Stimulated activated CD8-positive, alpha-beta memory T cell treated with anti-CD3 and anti-CD28 coated beads, Interleukin-7, amount 100 ng/mL, for 4 hours (primary cell): ENCODE data around the gene ZNF222.

Experiments used
- DNase-seq, 2 donors: peaks; one replicate each; pipeline ENCODE4 v3.0.0-alpha.2; 2020; ENCODE audit warnings: low read depth in 2 of 2

The ZNF222 gene

GRCh38 chr19:44025217-44025936 is at the start of gene ZNF222:
ZNF222 (plus strand) TSS chr19:44025379; CDS start chr19:44025437, 58 bp downstream.
- peak; percentile 67 to 75 for DNase-seq

- no peak for DNase-seq
These were observed 48.4 kb upstream of the ZNF222 start for GRCh38 chr19:43976732-43977131.

GRCh38 chr19:43983544-43983911 is 41.7 kb upstream of the ZNF222 start:
- no peak for DNase-seq

- peak; percentile 57 to 62 for DNase-seq
These were observed 41.1 kb upstream of the ZNF222 start, which contains the start of gene ZNF155 for GRCh38 chr19:43983912-43984686. ZNF155 (plus strand) TSS chr19:43984188; CDS start chr19:43988544, 4,356 bp downstream.

GRCh38 chr19:43984687-43985000 is 40.5 kb upstream of the ZNF222 start:
- no peak for DNase-seq

GRCh38 chr19:43997631-43998290 is 27.4 kb upstream of the ZNF222 start:
- DNase-seq: no peak

- no peak for DNase-seq
These were observed 23.0 kb upstream of the ZNF222 start for GRCh38 chr19:44002212-44002565.

- DNase-seq: peak; percentile 77 to 78
These were observed 22.4 kb upstream of the ZNF222 start, which contains the start of gene ZNF230 for GRCh38 chr19:44002566-44003460. ZNF230 (plus strand) TSS chr19:44002957; CDS start chr19:44007079, 4,122 bp downstream.

- no peak for DNase-seq
These were observed 21.6 kb upstream of the ZNF222 start for GRCh38 chr19:44003461-44004009.

- DNase-seq: no peak
These were observed 19.2 kb upstream of the ZNF222 start for GRCh38 chr19:44005973-44006372.

GRCh38 chr19:44007473-44007872 is 17.7 kb upstream of the ZNF222 start:
- no peak for DNase-seq

GRCh38 chr19:44010468-44010867 is 14.7 kb upstream of the ZNF222 start:
- no peak for DNase-seq

GRCh38 chr19:44019498-44019897 is 5.7 kb upstream of the ZNF222 start:
- no peak for DNase-seq

- no peak for DNase-seq
These were observed 4.0 kb upstream of the ZNF222 start for GRCh38 chr19:44021221-44021620.

- no peak for DNase-seq
These were observed 321 bp upstream of the ZNF222 start for GRCh38 chr19:44024900-44025216.

- DNase-seq: no peak
These were observed 1.4 kb downstream of the ZNF222 start for GRCh38 chr19:44026622-44027021.

GRCh38 chr19:44032001-44032610 is 6.9 kb downstream of the ZNF222 start:
- no peak for DNase-seq

GRCh38 chr19:44042147-44042546 is 17.0 kb downstream of the ZNF222 start:
- no peak for DNase-seq

GRCh38 chr19:44050740-44051649 is 25.8 kb downstream of the ZNF222 start:
- DNase-seq: no peak
